ENCODE data around the gene SLCO3A1.

The SLCO3A1 gene

GRCh38 chr15:91926908-91927270 is 73.4 kb downstream of the SLCO3A1 start:
- no peak overlapping the region for H2AK5ac ChIP-seq (ENCODE audit: low read length)
- H4K5ac ChIP-seq (ENCODE audit: low read length): no peak overlapping the region
- H3K18ac ChIP-seq (ENCODE audit: low read length): no peak overlapping the region

DNA sequence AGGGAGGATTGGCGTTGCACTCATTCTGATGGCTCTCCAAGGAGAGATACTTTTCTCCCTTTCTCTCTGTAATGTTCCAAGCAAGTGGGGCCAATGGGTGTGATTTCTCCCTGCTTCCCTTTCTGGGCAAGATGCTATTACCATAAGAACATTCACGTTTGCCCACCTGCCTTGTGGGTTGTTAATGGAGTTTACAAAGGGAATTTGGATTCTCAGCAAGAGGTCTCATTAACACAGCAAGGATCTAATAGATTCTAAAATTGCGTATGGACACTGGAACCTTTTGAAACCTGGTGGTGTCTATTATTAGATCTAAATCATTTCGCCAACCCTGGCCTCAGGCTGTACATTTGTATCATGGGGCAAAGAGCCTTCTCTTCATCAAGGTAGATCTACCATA is 74.1 kb downstream of the SLCO3A1 start:
- Histone ChIP-seq H3K23ac (ENCODE audit: low read length) (no peak overlapping the region), H2BK5ac (ENCODE audit: low read length) (no peak overlapping the region), H3K4ac (ENCODE audit: low read depth, low read length) (no peak overlapping the region), H3K27ac (ENCODE audit: low read depth, low read length) (no peak overlapping the region), H2BK15ac (replicated peaks; ENCODE audit: low read depth) (no peak overlapping the region), H3K4me2 (ENCODE audit: low read length) (no peak overlapping the region), H3K9ac (ENCODE audit: low read length) (no peak overlapping the region), H3K79me2 (ENCODE audit: control insufficient read depth, insufficient read depth, low read length) (no peaks in the 10 kb centered on the region), H3K18ac (ENCODE audit: low read length) (no peak overlapping the region), H3K4me3 (ENCODE audit: low read length) (no peak overlapping the region), H2AK5ac (ENCODE audit: low read length) (no peak overlapping the region), H3K4me1 (ENCODE audit: control insufficient read depth, low read depth, low read length) (no peaks in the 10 kb centered on the region), H4K5ac (ENCODE audit: low read length) (no peak overlapping the region), H4K8ac (ENCODE audit: low read depth, low read length) (no peak overlapping the region), H3K27me3 (ENCODE audit: insufficient read depth, low read length, poor library complexity) (no peaks in the 10 kb centered on the region), H3K79me1 (ENCODE audit: low read length) (no peaks in the 10 kb centered on the region), H3K36me3 (ENCODE audit: control insufficient read depth, insufficient read depth, low read length) (no peaks in the 10 kb centered on the region), H2BK120ac (ENCODE audit: low read depth, low read length) (no peak overlapping the region), H3K56ac (ENCODE audit: low read length) (no peak overlapping the region)
- no CpG with 5 or more reads among the region's 4 CpGs for WGBS (ENCODE audit: extremely low coverage, insufficient coverage, low lambda C conversion rate)
- DNase-seq: no peak

More at GRCh38 chr15:91926908-91927270, 73.4 kb downstream of the SLCO3A1 start:
- H2BK15ac ChIP-seq (replicated peaks; ENCODE audit: low read depth): no peak overlapping the region
- H3K4ac ChIP-seq (ENCODE audit: low read depth, low read length): no peak overlapping the region
- H3K9ac ChIP-seq (ENCODE audit: low read length): no peak overlapping the region
- H3K27me3 ChIP-seq (ENCODE audit: insufficient read depth, low read length, poor library complexity): no peaks in the 10 kb centered on the region
- H3K4me1 ChIP-seq (ENCODE audit: control insufficient read depth, low read depth, low read length): no peaks in the 10 kb centered on the region
- no peaks in the 10 kb centered on the region for H3K79me2 ChIP-seq (ENCODE audit: control insufficient read depth, insufficient read depth, low read length)
- H4K8ac ChIP-seq (ENCODE audit: low read depth, low read length): no peak overlapping the region
- H2BK5ac ChIP-seq (ENCODE audit: low read length): no peak overlapping the region
- no peaks in the 10 kb centered on the region for H3K36me3 ChIP-seq (ENCODE audit: control insufficient read depth, insufficient read depth, low read length)
- H3K56ac ChIP-seq (ENCODE audit: low read length): no peak overlapping the region
- no peaks in the 10 kb centered on the region for H3K79me1 ChIP-seq (ENCODE audit: low read length)
- no peak overlapping the region for H3K23ac ChIP-seq (ENCODE audit: low read length)
- no CpG with 5 or more reads among the region's 4 CpGs for WGBS (ENCODE audit: extremely low coverage, insufficient coverage, low lambda C conversion rate)
- H3K4me2 ChIP-seq (ENCODE audit: low read length): no peak overlapping the region
- DNase-seq: no peak
- H3K4me3 ChIP-seq (ENCODE audit: low read length): no peak overlapping the region
- no peak overlapping the region for H2BK120ac ChIP-seq (ENCODE audit: low read depth, low read length)
- H3K27ac ChIP-seq (ENCODE audit: low read depth, low read length): no peak overlapping the region

GRCh38 chr15:91928675-91929074 is 75.2 kb downstream of the SLCO3A1 start:
- no peaks in the 10 kb centered on the region for H3K36me3 ChIP-seq (ENCODE audit: control insufficient read depth, insufficient read depth, low read length)
- H4K8ac ChIP-seq (ENCODE audit: low read depth, low read length): no peak overlapping the region
- H3K4me2 ChIP-seq (ENCODE audit: low read length): no peak overlapping the region
- no peaks in the 10 kb centered on the region for H3K4me1 ChIP-seq (ENCODE audit: control insufficient read depth, low read depth, low read length)
- H2BK5ac ChIP-seq (ENCODE audit: low read length): no peak overlapping the region
- H3K27ac ChIP-seq (ENCODE audit: low read depth, low read length): no peak overlapping the region
- H3K9ac ChIP-seq (ENCODE audit: low read length): no peak overlapping the region
- H3K79me2 ChIP-seq (ENCODE audit: control insufficient read depth, insufficient read depth, low read length): no peaks in the 10 kb centered on the region
- H3K27me3 ChIP-seq (ENCODE audit: insufficient read depth, low read length, poor library complexity): no peaks in the 10 kb centered on the region
- no peak overlapping the region for H3K4me3 ChIP-seq (ENCODE audit: low read length)
- no peak overlapping the region for H4K5ac ChIP-seq (ENCODE audit: low read length)
- H3K56ac ChIP-seq (ENCODE audit: low read length): no peak overlapping the region
- no peak for DNase-seq
- H3K79me1 ChIP-seq (ENCODE audit: low read length): no peaks in the 10 kb centered on the region
- no peak overlapping the region for H2BK15ac ChIP-seq (replicated peaks; ENCODE audit: low read depth)
- H3K4ac ChIP-seq (ENCODE audit: low read depth, low read length): no peak overlapping the region
- no peak overlapping the region for H2BK120ac ChIP-seq (ENCODE audit: low read depth, low read length)
- no peak overlapping the region for H2AK5ac ChIP-seq (ENCODE audit: low read length)
- H3K23ac ChIP-seq (ENCODE audit: low read length): no peak overlapping the region
- no CpG with 5 or more reads among the region's 6 CpGs for WGBS (ENCODE audit: extremely low coverage, insufficient coverage, low lambda C conversion rate)
- H3K18ac ChIP-seq (ENCODE audit: low read length): no peak overlapping the region

DNA sequence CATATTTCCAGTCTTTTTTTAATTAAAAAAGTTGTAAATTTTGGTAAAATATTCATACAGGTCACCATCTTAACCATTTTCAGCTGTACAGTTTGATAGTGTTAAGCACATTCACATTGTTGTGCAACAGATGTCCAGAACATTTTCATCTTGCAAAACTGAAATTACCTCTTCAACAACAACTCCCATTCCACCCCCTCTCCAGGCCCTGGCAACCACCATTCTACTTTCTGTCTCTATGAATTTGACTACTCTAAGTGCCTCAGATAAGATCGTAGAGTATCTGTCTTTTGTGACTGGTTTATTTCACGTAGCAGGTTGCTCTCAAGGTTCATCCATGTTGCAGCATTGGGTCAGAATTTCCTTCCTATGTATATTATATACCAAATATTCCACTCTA is 76.0 kb downstream of the SLCO3A1 start:
- Histone ChIP-seq H3K79me1 (ENCODE audit: low read length) (no peaks in the 10 kb centered on the region), H3K18ac (ENCODE audit: low read length) (no peak overlapping the region), H3K27me3 (ENCODE audit: insufficient read depth, low read length, poor library complexity) (no peaks in the 10 kb centered on the region), H4K8ac (ENCODE audit: low read depth, low read length) (no peak overlapping the region), H3K9ac (ENCODE audit: low read length) (no peak overlapping the region), H3K4me2 (ENCODE audit: low read length) (no peak overlapping the region), H3K4ac (ENCODE audit: low read depth, low read length) (no peak overlapping the region), H2BK120ac (ENCODE audit: low read depth, low read length) (no peak overlapping the region), H3K56ac (ENCODE audit: low read length) (no peak overlapping the region), H2AK5ac (ENCODE audit: low read length) (no peak overlapping the region), H3K23ac (ENCODE audit: low read length) (no peak overlapping the region), H2BK15ac (replicated peaks; ENCODE audit: low read depth) (no peak overlapping the region), H3K4me3 (ENCODE audit: low read length) (no peak overlapping the region), H3K27ac (ENCODE audit: low read depth, low read length) (no peak overlapping the region), H4K5ac (ENCODE audit: low read length) (no peak overlapping the region), H3K36me3 (ENCODE audit: control insufficient read depth, insufficient read depth, low read length) (no peaks in the 10 kb centered on the region), H2BK5ac (ENCODE audit: low read length) (no peak overlapping the region), H3K79me2 (ENCODE audit: control insufficient read depth, insufficient read depth, low read length) (no peaks in the 10 kb centered on the region), H3K4me1 (ENCODE audit: control insufficient read depth, low read depth, low read length) (no peaks in the 10 kb centered on the region)
- WGBS (ENCODE audit: extremely low coverage, insufficient coverage, low lambda C conversion rate): no CpG with 5 or more reads among the region's 2 CpGs
- DNase-seq: no peak

DNA sequence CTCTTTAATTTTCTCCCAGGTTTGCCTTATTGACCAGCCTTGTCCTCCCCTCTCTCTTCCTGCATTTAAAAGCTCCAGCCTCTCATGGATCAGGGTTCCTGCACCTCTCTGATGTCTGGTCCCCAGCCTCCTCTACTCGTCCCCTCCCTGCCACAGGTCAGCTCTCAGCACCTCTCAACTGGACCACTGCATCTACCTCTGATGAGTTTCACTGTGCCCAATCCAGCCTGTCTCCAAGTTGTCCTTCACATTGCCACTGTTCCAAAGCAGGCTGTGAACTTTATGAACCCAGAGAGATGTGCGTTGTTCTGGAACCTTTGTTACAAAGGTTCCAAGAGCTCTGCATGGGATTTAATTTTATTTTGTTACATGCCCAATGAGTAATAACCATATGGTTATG is 76.6 kb downstream of the SLCO3A1 start:
- Histone ChIP-seq H3K27ac (ENCODE audit: low read depth, low read length) (no peak overlapping the region), H4K5ac (ENCODE audit: low read length) (no peak overlapping the region), H3K4me2 (ENCODE audit: low read length) (no peak overlapping the region), H3K79me1 (ENCODE audit: low read length) (no peaks in the 10 kb centered on the region), H3K18ac (ENCODE audit: low read length) (no peak overlapping the region), H3K56ac (ENCODE audit: low read length) (no peak overlapping the region), H2BK15ac (replicated peaks; ENCODE audit: low read depth) (no peak overlapping the region), H3K4ac (ENCODE audit: low read depth, low read length) (no peak overlapping the region), H3K79me2 (ENCODE audit: control insufficient read depth, insufficient read depth, low read length) (no peaks in the 10 kb centered on the region), H3K27me3 (ENCODE audit: insufficient read depth, low read length, poor library complexity) (no peaks in the 10 kb centered on the region), H2BK5ac (ENCODE audit: low read length) (no peak overlapping the region), H3K9ac (ENCODE audit: low read length) (no peak overlapping the region), H3K23ac (ENCODE audit: low read length) (no peak overlapping the region), H4K8ac (ENCODE audit: low read depth, low read length) (no peak overlapping the region), H2BK120ac (ENCODE audit: low read depth, low read length) (no peak overlapping the region), H3K36me3 (ENCODE audit: control insufficient read depth, insufficient read depth, low read length) (no peaks in the 10 kb centered on the region), H2AK5ac (ENCODE audit: low read length) (no peak overlapping the region), H3K4me1 (ENCODE audit: control insufficient read depth, low read depth, low read length) (no peaks in the 10 kb centered on the region), H3K4me3 (ENCODE audit: low read length) (no peak overlapping the region)
- DNase-seq: no peak
- no CpG with 5 or more reads among the region's 2 CpGs for WGBS (ENCODE audit: extremely low coverage, insufficient coverage, low lambda C conversion rate)

GRCh38 chr15:91936182-91936775 is 82.8 kb downstream of the SLCO3A1 start:
- Histone ChIP-seq H2BK5ac (ENCODE audit: low read length) (no peak overlapping the region), H2AK5ac (ENCODE audit: low read length) (no peak overlapping the region), H3K27me3 (ENCODE audit: insufficient read depth, low read length, poor library complexity) (no peaks in the 10 kb centered on the region), H3K79me1 (ENCODE audit: low read length) (no peaks in the 10 kb centered on the region), H3K4ac (ENCODE audit: low read depth, low read length) (no peak overlapping the region), H4K8ac (ENCODE audit: low read depth, low read length) (no peak overlapping the region), H3K56ac (ENCODE audit: low read length) (no peak overlapping the region), H3K23ac (ENCODE audit: low read length) (no peak overlapping the region), H2BK120ac (ENCODE audit: low read depth, low read length) (no peak overlapping the region), H3K4me1 (ENCODE audit: control insufficient read depth, low read depth, low read length) (peaks cover 2% of the 10 kb centered on the region), H2BK15ac (replicated peaks; ENCODE audit: low read depth) (no peak overlapping the region), H4K5ac (ENCODE audit: low read length) (no peak overlapping the region), H3K27ac (ENCODE audit: low read depth, low read length) (no peak overlapping the region), H3K36me3 (ENCODE audit: control insufficient read depth, insufficient read depth, low read length) (no peaks in the 10 kb centered on the region), H3K79me2 (ENCODE audit: control insufficient read depth, insufficient read depth, low read length) (no peaks in the 10 kb centered on the region), H3K18ac (ENCODE audit: low read length) (no peak overlapping the region), H3K4me2 (ENCODE audit: low read length) (no peak overlapping the region), H3K9ac (ENCODE audit: low read length) (no peak overlapping the region), H3K4me3 (ENCODE audit: low read length) (no peak overlapping the region)
- WGBS (ENCODE audit: extremely low coverage, insufficient coverage, low lambda C conversion rate): no CpG with 5 or more reads among the region's 7 CpGs
- DNase-seq: no peak
